Smooth muscle cell (in vitro differentiated cells): ENCODE measurements around the gene RIMS4. TPM values are rescaled to one million over a fixed set of nuclear protein-coding genes. Genes with fewer than 3 reads are reported as not detected.

Source experiments
- DNase-seq: peaks from one replicate; lab custom pipeline; 2025; ENCODE audit not compliant: unreplicated experiment; lab: John Stamatoyannopoulos, UW
- H2AFZ ChIP-seq: fragments of 200-600 bp; sonication (generic); 2 replicates; pipeline ENCODE4 v1.6.0; 2016; ENCODE audit warnings: antibody characterized with exemption, low read depth, mild to moderate bottlenecking
- H3F3A ChIP-seq: fragments of 200-600 bp; sonication (generic); 2 replicates; pipeline ENCODE4 v1.6.0; 2017; ENCODE audit warnings: antibody characterized with exemption, low read depth
- H3K27ac ChIP-seq: fragments of 200-600 bp; sonication (generic); 2 replicates; pipeline ENCODE4 v1.5.1; 2016; ENCODE audit warnings: low read depth, mild to moderate bottlenecking
- H3K27me3 ChIP-seq: fragments of 200-600 bp; sonication (generic); 2 replicates; pipeline ENCODE4 v1.6.1; 2016; ENCODE audit warnings: low read depth, mild to moderate bottlenecking
- H3K36me3 ChIP-seq: fragments of 200-600 bp; sonication (generic); 2 replicates; pipeline ENCODE4 v1.5.1; 2016; ENCODE audit warnings: low read depth
- H3K4me1 ChIP-seq: fragments of 200-600 bp; sonication (generic); 2 replicates; pipeline ENCODE4 v1.5.1; 2016; ENCODE audit warnings: low read depth
- H3K4me2 ChIP-seq: fragments of 200-600 bp; sonication (generic); 2 replicates; pipeline ENCODE4 v1.6.0; 2016; ENCODE audit warnings: mild to moderate bottlenecking
- H3K4me3 ChIP-seq: fragments of 200-600 bp; sonication (generic); 2 replicates; pipeline ENCODE4 v1.5.1; 2016; ENCODE audit warnings: mild to moderate bottlenecking
- H3K79me2 ChIP-seq: fragments of 200-600 bp; sonication (generic); 2 replicates; pipeline ENCODE4 v1.6.0; 2016; ENCODE audit warnings: low read depth, mild to moderate bottlenecking
- H3K9ac ChIP-seq: fragments of 200-600 bp; sonication (generic); 2 replicates; pipeline ENCODE4 v1.6.0; 2016; ENCODE audit warnings: low read depth
- H3K9me3 ChIP-seq: fragments of 200-600 bp; sonication (generic); replicated peaks from 2 replicates; pipeline ENCODE4 v1.5.1; 2016; ENCODE audit warnings: low read depth
- H4K20me1 ChIP-seq: fragments of 200-600 bp; sonication (generic); 2 replicates; pipeline ENCODE4 v1.6.0; 2016; ENCODE audit warnings: low read depth
- CTCF ChIP-seq: fragments of 200-600 bp; sonication (generic); IDR thresholded peaks from 2 replicates; pipeline ENCODE4 v1.5.1; 2017; ENCODE audit warnings: borderline replicate concordance, mild to moderate bottlenecking, antibody characterized with exemption; ENCODE audit not compliant: insufficient read depth, poor library complexity, severe bottlenecking
- WGBS: methylation state at CpG from one replicate; pipeline ENCODE4 v1.1.7; 2016; ENCODE audit warnings: low lambda C conversion rate; 5-methylcytosine and 5-hydroxymethylcytosine counted together
- polyA plus RNA-seq: library from polyadenylated mRNA; unstranded; fragments of >200 nt; fragmentation: Nextera tagmentation; extraction: Ambion mirVana; gene quantifications from 2 replicates; pipeline ENCODE4 v1.2.1, GENCODE V29; 2016
- total RNA-seq: library from RNA; depleted of rRNA; stranded (reverse); fragments of >200 nt; gene quantifications from 2 replicates; pipeline ENCODE4 v1.2.3, GENCODE V29; 2014

Gene RIMS4
- total and polyA plus RNA-seq, 2 experiments from 2014 or later, result not detected

- no peak overlapping the region for H3K4me3 ChIP-seq
- H3F3A ChIP-seq, result no peaks in the 10 kb centered on the region
- H3K9me3 ChIP-seq, result no peaks in the 10 kb centered on the region
- H3K36me3 ChIP-seq, result no peaks in the 10 kb centered on the region
- DNase-seq, result no peak
- peaks cover 16% of the 10 kb centered on the region for H3K27me3 ChIP-seq
- no peak overlapping the region for H3K4me2 ChIP-seq
- no peaks in the 10 kb centered on the region for H3K79me2 ChIP-seq
- H4K20me1 ChIP-seq, result no peaks in the 10 kb centered on the region
- H3K4me1 ChIP-seq, result peaks cover 3% of the 10 kb centered on the region
- WGBS, result 87% methylated on average over 14 of the region's 14 CpGs
- no peak overlapping the region for H3K27ac ChIP-seq
- TF ChIP-seq CTCF, result no peak
- no peak overlapping the region for H3K9ac ChIP-seq
- no peak overlapping the region for H2AFZ ChIP-seq
These were observed 67.9 kb downstream of the RIMS4 start for GRCh38 chr20:44742304-44743079.

GRCh38 chr20:44739942-44740341 is 70.4 kb downstream of the RIMS4 start:
- no peak overlapping the region for H3K4me2 ChIP-seq
- no peak for DNase-seq
- H3K9me3 ChIP-seq, result no peaks in the 10 kb centered on the region
- no peak overlapping the region for H2AFZ ChIP-seq
- H3K9ac ChIP-seq, result no peak overlapping the region
- no peak overlapping the region for H3K4me3 ChIP-seq
- no peaks in the 10 kb centered on the region for H4K20me1 ChIP-seq
- no peaks in the 10 kb centered on the region for H3F3A ChIP-seq
- no peak for TF ChIP-seq CTCF
- peaks cover 9% of the 10 kb centered on the region for H3K27me3 ChIP-seq
- 79% methylated on average over 2 of the region's 2 CpGs for WGBS
- H3K27ac ChIP-seq, result no peak overlapping the region
- no peaks in the 10 kb centered on the region for H3K4me1 ChIP-seq
- no peaks in the 10 kb centered on the region for H3K79me2 ChIP-seq
- no peaks in the 10 kb centered on the region for H3K36me3 ChIP-seq

- no peak overlapping the region for H3K4me3 ChIP-seq
- no peak overlapping the region for H3K9ac ChIP-seq
- H3K4me1 ChIP-seq, result no peaks in the 10 kb centered on the region
- H3F3A ChIP-seq, result no peaks in the 10 kb centered on the region
- DNase-seq, result no peak
- TF ChIP-seq CTCF, result no peak
- 88% methylated on average over 7 of the region's 7 CpGs for WGBS
- H3K27me3 ChIP-seq, result peaks cover 9% of the 10 kb centered on the region
- H3K4me2 ChIP-seq, result no peak overlapping the region
- no peaks in the 10 kb centered on the region for H3K36me3 ChIP-seq
- no peaks in the 10 kb centered on the region for H3K79me2 ChIP-seq
- H3K27ac ChIP-seq, result no peak overlapping the region
- no peaks in the 10 kb centered on the region for H3K9me3 ChIP-seq
- no peak overlapping the region for H2AFZ ChIP-seq
- no peaks in the 10 kb centered on the region for H4K20me1 ChIP-seq
These were observed 71.4 kb downstream of the RIMS4 start for GRCh38 chr20:44738813-44739477.
